Nephron (organoid): ENCODE data around the gene CDH11.
A peak's percentile ranks its signal among the peaks of the same experiment; 100 is the strongest.

Experiments
- H3K27ac Mint-ChIP-seq, 3 experiments: 2 replicates each; pipeline ENCODE4 v1.8.0; 2020; ENCODE audit warnings: mixed read lengths in 3 of 3, mild to moderate bottlenecking in 2 of 3, moderate library complexity in 1 of 3
- H3K27me3 Mint-ChIP-seq: 2 replicates; pipeline ENCODE4 v1.8.0; 2021; ENCODE audit warnings: low read depth, mild to moderate bottlenecking, moderate library complexity, mixed read lengths
- H3K36me3 Mint-ChIP-seq: 2 replicates; pipeline ENCODE4 v1.8.0; 2020; ENCODE audit warnings: low read depth, mixed read lengths
- H3K4me1 Mint-ChIP-seq: 2 replicates; pipeline ENCODE4 v1.8.0; 2020; ENCODE audit warnings: mixed read lengths
- H3K4me3 Mint-ChIP-seq, 3 experiments: 2 replicates each; pipeline ENCODE4 v1.8.0; 2020; ENCODE audit warnings: mild to moderate bottlenecking in 3 of 3, mixed read lengths in 3 of 3, moderate library complexity in 2 of 3
- H3K9me3 Mint-ChIP-seq: 2 replicates; pipeline ENCODE4 v1.8.0; 2020; ENCODE audit warnings: mixed read lengths
- TF ChIP-seq, protein P1 (sequence below), 3 experiments: fragments of 200-600 bp; sonication (generic); IDR thresholded peaks; one replicate each; pipeline ENCODE4 v1.5.0; 2021; ENCODE audit warnings: antibody characterized with exemption in 3 of 3; ENCODE audit not compliant: unreplicated experiment in 3 of 3

CDH11 gene

GRCh38 chr16:64974381-64974780, 147.5 kb downstream of the CDH11 start:
- no peaks in the 10 kb centered on the region for H3K27me3 Mint-ChIP-seq
- H3K4me1 Mint-ChIP-seq, result peaks cover 46% of the 10 kb centered on the region
- H3K4me3 Mint-ChIP-seq, result no peak overlapping the region
- TF ChIP-seq, protein P1, sequence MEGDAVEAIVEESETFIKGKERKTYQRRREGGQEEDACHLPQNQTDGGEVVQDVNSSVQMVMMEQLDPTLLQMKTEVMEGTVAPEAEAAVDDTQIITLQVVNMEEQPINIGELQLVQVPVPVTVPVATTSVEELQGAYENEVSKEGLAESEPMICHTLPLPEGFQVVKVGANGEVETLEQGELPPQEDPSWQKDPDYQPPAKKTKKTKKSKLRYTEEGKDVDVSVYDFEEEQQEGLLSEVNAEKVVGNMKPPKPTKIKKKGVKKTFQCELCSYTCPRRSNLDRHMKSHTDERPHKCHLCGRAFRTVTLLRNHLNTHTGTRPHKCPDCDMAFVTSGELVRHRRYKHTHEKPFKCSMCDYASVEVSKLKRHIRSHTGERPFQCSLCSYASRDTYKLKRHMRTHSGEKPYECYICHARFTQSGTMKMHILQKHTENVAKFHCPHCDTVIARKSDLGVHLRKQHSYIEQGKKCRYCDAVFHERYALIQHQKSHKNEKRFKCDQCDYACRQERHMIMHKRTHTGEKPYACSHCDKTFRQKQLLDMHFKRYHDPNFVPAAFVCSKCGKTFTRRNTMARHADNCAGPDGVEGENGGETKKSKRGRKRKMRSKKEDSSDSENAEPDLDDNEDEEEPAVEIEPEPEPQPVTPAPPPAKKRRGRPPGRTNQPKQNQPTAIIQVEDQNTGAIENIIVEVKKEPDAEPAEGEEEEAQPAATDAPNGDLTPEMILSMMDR (IDR thresholded peaks at IDR 0.05; ENCODE audit: unreplicated experiment in 3 of 3), result no peak
- H3K9me3 Mint-ChIP-seq, result no peaks in the 10 kb centered on the region
- peak overlapping the region in 2 of 3 experiments; percentile 35 to 75 for H3K27ac Mint-ChIP-seq
- peaks cover 87% of the 10 kb centered on the region for H3K36me3 Mint-ChIP-seq

DNA sequence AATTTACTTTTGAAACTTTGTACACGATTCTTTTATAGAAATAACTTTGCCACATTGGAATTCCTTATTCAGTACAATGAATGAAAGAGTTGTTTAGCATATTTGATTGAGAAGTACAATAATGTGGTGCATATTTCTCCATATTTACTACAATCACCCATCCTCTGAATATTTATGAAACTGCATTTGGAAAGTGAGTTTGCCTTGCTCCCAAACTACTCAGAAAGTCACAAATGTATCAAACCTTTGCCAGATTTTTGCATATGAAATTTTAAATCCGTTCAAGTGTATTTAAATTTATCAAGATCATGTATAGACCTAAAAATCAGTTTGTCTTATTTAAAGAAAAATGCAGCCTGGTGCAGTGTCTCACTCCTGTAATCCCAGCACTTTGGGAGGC, 148.7 kb downstream of the CDH11 start:
- Mint-ChIP-seq H3K27me3 (no peaks in the 10 kb centered on the region), H3K4me1 (peaks cover 48% of the 10 kb centered on the region), H3K4me3 (no peak overlapping the region), H3K36me3 (peaks cover 87% of the 10 kb centered on the region), H3K27ac (no peak overlapping the region), H3K9me3 (no peaks in the 10 kb centered on the region)
- TF ChIP-seq, protein P1 (IDR thresholded peaks at IDR 0.05; ENCODE audit: unreplicated experiment in 3 of 3), result no peak

DNA sequence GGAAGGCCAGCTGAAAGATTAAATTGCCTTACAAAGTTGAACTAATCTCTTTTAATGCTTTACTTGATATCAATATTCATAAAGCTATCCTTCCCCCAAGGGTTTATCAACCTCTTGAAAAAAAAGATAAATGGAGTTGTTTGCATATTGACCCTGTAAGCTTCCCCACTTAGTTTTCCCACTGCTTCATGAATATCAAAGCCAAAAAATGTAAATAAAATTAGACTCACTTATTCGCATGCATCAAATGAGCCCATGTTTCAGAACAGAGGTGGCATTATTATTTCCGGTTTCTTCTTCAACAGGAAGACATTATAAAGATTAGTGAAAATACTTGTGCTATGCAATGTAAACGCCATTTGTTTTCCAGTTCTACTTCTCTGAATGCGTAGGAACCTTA, 150.7 kb downstream of the CDH11 start:
- no peaks in the 10 kb centered on the region for H3K27me3 Mint-ChIP-seq
- peaks cover 39% of the 10 kb centered on the region for H3K4me1 Mint-ChIP-seq
- no peak overlapping the region for H3K4me3 Mint-ChIP-seq
- TF ChIP-seq, protein P1 (IDR thresholded peaks at IDR 0.05; ENCODE audit: unreplicated experiment in 3 of 3), result no peak
- peak overlapping the region in 1 of 3 experiments; percentile 37 for H3K27ac Mint-ChIP-seq
- peaks cover 84% of the 10 kb centered on the region for H3K36me3 Mint-ChIP-seq
- no peaks in the 10 kb centered on the region for H3K9me3 Mint-ChIP-seq

GRCh38 chr16:64969221-64969620, 152.6 kb downstream of the CDH11 start:
- TF ChIP-seq, protein P1 (IDR thresholded peaks at IDR 0.05; ENCODE audit: unreplicated experiment in 3 of 3), result no peak
- H3K27ac Mint-ChIP-seq, result peak overlapping the region in 2 of 3 experiments; percentile 29 to 47
- peaks cover 82% of the 10 kb centered on the region for H3K36me3 Mint-ChIP-seq
- no peaks in the 10 kb centered on the region for H3K27me3 Mint-ChIP-seq
- no peak overlapping the region for H3K4me3 Mint-ChIP-seq
- H3K9me3 Mint-ChIP-seq, result no peaks in the 10 kb centered on the region
- peaks cover 26% of the 10 kb centered on the region for H3K4me1 Mint-ChIP-seq

DNA sequence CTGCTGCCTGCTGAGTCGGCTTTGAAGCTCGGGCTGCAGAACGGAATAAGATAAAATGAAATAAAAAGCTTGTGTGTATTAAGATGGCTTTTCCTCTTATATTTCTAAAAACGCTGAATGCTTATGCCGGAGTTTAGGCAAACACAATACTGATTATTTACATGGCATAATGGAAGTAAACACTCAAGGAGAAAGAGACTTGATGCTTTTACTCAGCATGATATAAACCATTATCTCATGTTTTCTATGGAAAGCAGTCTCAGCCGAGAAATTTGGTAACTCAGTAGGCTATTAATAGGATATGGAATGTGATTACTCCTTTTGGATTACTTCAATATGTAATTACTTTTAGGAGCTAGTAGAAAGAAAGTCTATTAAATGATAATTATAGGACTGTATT, 153.3 kb downstream of the CDH11 start:
- peaks cover 24% of the 10 kb centered on the region for H3K4me1 Mint-ChIP-seq
- H3K4me3 Mint-ChIP-seq, result no peak overlapping the region
- no peaks in the 10 kb centered on the region for H3K9me3 Mint-ChIP-seq
- H3K36me3 Mint-ChIP-seq, result peaks cover 84% of the 10 kb centered on the region
- H3K27ac Mint-ChIP-seq, result peak overlapping the region in 1 of 3 experiments; percentile 29
- TF ChIP-seq, protein P1 (IDR thresholded peaks at IDR 0.05; ENCODE audit: unreplicated experiment in 3 of 3), result no peak
- H3K27me3 Mint-ChIP-seq, result no peaks in the 10 kb centered on the region

DNA sequence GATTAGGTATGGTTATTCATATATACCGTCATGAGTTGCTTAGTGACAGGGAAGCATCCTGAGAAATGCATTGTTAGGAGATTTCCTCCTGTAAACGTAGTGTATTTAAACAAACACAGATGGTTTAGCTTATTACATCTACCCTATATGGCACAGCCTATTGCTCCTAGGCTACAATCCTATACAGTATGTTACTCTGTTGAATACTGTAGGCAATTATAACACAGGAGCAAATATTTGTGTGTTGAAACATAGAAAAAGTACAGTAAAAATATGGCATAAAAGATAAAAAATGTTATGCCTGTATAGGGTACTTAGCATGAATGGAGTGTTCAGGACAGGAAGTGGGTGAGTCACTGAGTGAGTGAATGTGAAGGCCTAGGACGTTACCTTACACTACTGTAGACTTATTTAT, 157.7 kb downstream of the CDH11 start:
- H3K9me3 Mint-ChIP-seq, result no peaks in the 10 kb centered on the region
- H3K27ac Mint-ChIP-seq, result no peak overlapping the region
- H3K4me1 Mint-ChIP-seq, result peaks cover 36% of the 10 kb centered on the region
- TF ChIP-seq, protein P1 (IDR thresholded peaks at IDR 0.05; ENCODE audit: unreplicated experiment in 3 of 3), result no peak
- no peaks in the 10 kb centered on the region for H3K27me3 Mint-ChIP-seq
- no peak overlapping the region for H3K4me3 Mint-ChIP-seq
- peaks cover 74% of the 10 kb centered on the region for H3K36me3 Mint-ChIP-seq
